GM19025 (cell line): Measurements from ENCODE around the gene MYOF.
"Not testable (repeated sequence)": the region's sequence is repeated elsewhere in the genome, so short reads cannot be mapped to it uniquely, and the experiment has no call there.

Experiments used
- ATAC-seq: cut with Tn5 transposase; IDR thresholded peaks from one replicate; pipeline ENCODE4 v1.9.1; 2021; ENCODE audit warnings: mild to moderate bottlenecking, low read depth, moderate library complexity; ENCODE audit not compliant: unreplicated experiment

MYOF gene

GRCh38 chr10:93434991-93435491 lies 47.1 kb downstream of the MYOF start:
- ATAC-seq, result no peak

GRCh38 chr10:93431361-93431760 lies 50.8 kb downstream of the MYOF start:
- no peak for ATAC-seq

DNA sequence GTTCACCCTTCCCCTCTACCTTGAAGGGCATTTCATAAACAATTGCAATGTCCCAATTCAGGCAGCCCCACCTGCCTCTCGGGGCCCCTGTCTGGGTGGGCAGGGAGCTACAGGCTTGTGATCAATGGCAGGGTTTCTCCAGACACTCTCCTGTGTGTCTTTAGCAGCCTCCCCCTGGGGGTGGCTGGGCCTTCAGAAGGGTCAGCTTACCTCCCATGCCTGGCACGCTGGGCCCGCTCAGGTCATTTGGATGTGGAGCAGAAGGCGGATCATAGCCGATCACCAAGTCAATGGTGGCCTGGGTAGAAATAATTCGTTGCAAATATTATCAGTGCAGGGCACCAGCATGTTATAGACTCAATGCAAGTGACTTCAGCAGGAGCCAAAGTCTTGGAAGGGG lies 56.3 kb downstream of the MYOF start:
- no peak for ATAC-seq

- no peak for ATAC-seq
Observed at GRCh38 chr10:93422118-93422517, 60.0 kb downstream of the MYOF start.

DNA sequence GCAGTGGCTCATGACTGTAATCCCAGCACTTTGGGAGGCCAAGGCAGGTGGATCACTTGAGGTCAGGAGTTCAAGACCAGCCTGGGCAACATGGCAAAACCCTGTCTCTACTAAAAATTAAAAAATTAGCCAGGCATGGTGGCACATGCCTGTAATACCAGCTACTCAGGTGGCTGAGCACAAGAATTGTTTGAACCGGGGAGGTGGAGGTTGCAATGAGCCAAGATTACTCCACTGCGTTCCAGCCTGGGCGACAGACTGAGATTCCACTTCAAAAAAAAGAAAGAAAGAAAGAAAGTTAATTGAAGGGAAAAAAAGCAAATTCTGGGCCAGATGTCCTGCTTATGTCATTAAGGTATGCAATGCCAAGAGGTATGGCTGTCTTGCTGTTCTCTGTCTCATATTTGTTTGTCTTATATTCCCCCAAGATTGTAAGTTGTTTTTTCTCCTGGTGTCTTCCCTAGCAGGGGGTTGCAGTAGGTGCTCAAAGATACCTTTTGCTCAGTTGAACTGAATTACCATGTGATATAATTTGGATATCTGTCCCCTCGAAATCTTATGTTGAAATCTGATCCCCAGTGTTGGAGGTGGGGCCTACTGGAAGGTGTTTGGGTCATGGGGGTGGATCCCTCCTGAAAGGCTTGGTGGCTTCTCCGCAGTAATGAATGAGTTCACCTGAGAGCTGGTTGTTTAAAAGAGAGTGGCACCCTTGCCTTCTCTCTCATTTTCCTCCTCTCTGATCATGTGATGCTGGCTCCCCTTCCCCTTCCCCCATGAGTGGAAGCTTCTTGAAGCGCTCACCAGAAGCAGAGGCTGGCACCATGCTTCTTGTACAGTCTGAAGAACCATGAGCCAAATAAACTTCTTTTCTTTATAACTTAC lies 60.9 kb downstream of the MYOF start:
- ATAC-seq, result no peak

GRCh38 chr10:93420091-93420490 lies 62.0 kb downstream of the MYOF start:
- ATAC-seq, result no peak

DNA sequence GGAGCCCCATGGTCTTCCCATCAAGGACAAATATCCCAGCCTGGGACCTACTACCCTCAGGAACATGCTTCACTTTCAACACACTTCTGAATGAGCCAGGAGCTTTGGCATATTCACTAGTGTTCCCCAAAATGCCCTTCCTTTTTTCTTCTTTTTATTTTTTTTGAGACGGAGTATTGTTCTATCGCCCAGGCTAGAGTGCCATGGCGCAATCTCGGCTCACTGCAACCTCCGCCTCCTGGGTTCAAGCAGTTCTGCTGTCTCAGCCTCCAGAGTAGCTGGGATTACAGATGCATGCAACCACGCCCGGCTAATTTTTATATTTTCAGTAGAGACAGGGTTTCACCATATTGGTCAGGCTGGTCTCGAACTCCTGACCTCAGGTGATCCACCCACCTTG lies 63.1 kb downstream of the MYOF start:
- ATAC-seq, result not testable (repeated sequence)

DNA sequence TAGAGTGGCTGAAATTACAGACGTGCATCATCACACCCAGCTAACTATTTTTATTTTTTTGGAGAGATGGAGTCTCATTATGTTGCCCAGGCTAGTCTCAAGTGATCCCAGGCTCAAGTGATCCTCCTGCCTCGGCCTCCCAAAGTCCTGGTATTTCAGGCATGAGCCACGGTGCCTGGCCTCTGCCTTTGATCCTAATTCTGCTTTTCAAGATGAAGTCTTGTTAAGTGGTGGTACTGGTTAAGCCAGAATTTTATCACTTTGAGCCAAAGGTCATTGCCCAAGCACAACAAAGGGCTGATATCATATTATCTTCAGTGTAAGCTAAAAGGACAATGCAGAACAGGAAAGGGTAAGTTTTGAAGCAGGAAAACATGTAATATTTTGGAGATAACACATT lies 64.2 kb downstream of the MYOF start:
- no peak for ATAC-seq

- no peak for ATAC-seq
Observed at GRCh38 chr10:93417266-93417665, 64.9 kb downstream of the MYOF start.

DNA sequence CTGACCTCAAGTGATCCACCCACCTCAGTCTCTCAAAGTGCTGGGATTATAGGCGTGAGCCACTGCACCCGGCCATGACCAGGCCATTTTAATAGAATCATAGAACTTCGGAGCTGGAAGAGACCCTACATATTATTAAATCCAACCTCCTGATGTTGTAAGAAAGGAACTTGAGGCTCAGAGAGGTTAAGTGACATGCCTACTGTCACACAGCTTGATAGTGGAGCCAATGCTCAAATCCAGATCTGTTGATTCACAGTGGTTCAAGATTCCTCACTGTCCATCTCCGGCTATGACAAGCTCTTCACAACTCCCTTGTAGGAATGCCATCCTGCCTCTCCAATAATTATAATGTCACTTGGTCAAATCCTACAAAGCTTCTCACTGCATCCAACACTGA lies 65.3 kb downstream of the MYOF start:
- no peak for ATAC-seq

- ATAC-seq, result no peak
Observed at GRCh38 chr10:93415693-93416092, 66.4 kb downstream of the MYOF start.

DNA sequence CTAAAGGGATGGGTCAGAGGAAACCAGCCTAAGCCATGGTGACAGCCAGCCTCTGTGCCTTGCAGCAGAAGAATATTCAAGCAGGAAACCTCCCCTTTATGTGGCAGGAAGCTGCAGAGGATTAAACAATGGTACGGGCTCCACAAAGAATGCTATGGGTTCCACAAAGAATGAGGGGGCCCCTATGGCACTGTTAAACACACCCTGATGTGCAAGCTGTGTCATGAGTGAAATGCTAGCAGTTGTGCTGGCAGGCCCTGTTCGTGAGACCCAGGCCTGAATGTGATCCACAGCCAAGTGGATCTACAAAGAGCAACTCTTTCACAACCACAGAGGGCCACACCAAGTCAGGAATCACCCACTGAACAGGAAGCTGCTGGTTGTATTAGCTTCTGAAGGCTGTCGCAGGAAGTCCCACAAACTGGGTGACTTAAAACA lies 68.9 kb downstream of the MYOF start:
- no peak for ATAC-seq

- no peak for ATAC-seq
Observed at GRCh38 chr10:93412801-93413200, 69.3 kb downstream of the MYOF start.

GRCh38 chr10:93410697-93411348 lies 71.3 kb downstream of the MYOF start:
- ATAC-seq, result no peak

- no peak for ATAC-seq
Observed at GRCh38 chr10:93408783-93409182, 73.4 kb downstream of the MYOF start.

DNA sequence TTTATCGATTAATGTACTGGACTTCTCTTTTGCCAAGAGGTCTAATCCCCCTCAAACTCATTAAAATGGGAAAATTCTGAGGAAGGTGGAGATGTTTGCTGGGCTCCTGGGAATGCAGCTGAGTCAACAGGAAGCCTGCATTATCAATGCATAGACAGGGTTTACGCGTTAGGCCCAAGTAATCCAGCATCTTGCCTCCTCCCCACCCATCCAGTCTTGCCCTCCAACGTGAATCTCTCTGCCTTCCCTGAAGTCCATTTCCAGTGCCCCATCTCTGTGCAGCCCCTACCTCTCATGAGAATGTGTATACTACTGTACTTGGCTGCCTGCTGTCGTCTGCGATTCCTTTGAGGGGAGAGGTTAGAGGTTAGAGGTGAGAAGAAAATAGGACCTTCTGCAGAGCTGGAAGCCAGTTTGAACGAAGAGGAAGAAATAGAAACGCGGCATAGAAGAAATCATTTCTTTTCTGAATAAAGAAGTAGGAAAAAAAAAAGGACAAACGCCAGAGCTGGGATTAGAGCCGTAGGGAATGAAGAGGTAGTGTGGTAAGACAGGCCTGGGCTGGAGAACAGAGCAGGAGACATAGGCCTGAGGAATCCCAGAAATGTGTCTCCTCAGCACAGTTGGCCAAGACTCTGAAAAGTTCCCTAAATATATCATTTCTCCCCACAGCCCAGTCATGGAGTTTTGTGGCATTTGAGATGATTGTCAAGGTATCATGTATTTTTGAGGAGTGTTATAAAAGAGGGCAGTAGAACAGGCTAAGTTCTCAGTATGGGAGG lies 75.6 kb downstream of the MYOF start:
- no peak for ATAC-seq

GRCh38 chr10:93404048-93404354 lies 78.1 kb downstream of the MYOF start:
- ATAC-seq, result no peak

- no peak for ATAC-seq
Observed at GRCh38 chr10:93403152-93404047, 78.7 kb downstream of the MYOF start.

DNA sequence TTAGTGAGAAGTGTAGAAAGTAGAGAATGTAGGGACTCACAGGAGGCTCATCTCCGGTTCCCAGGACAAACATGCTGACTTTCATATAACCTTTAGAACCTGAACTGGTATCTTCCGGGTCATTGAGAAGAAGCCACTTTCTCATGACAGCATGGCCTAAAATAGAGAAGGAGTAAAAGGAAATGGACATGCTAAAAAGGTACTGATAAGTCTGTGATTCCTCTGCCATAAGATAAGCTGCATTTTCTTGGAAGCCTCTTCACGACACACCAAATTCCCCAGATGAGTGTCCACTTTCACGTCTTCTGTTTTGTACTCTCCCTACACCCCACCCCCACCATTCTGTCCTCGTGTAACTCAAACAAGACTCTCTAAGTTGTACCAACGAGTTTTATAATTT lies 79.9 kb downstream of the MYOF start:
- no peak for ATAC-seq

- ATAC-seq, result no peak
Observed at GRCh38 chr10:93398528-93398927, 83.6 kb downstream of the MYOF start.
